Astrocyte (in vitro differentiated cells and primary cell): ENCODE data around the gene IL13RA2.

ENCODE experiments used
- CTCF ChIP-seq: IDR thresholded peaks from 2 replicates; pipeline ENCODE4 v1.5.1; 2011; ENCODE audit warnings: low read depth, mild to moderate bottlenecking, inconsistent platforms, low read length, moderate library complexity; ENCODE audit not compliant: insufficient read depth
- EZH2 ChIP-seq: IDR thresholded peaks from 2 replicates; pipeline ENCODE4 v1.6.1; 2012; ENCODE audit warnings: mild to moderate bottlenecking, low read length, inconsistent platforms; ENCODE audit not compliant: insufficient read depth

- TF ChIP-seq CTCF: no peak
- TF ChIP-seq EZH2: no peak
Observed at GRCh38 chrX:114976292-114976691, 41.1 kb downstream of the IL13RA2 start.
